H9 (cell line): ENCODE measurements around the gene TVP23B. TPM values are rescaled to one million over a fixed set of nuclear protein-coding genes. Genes with fewer than 3 reads are reported as not detected.
"Not testable (repeated sequence)": the region's sequence is repeated elsewhere in the genome, so short reads cannot be mapped to it uniquely, and the experiment has no call there.

Source experiments
- DNase-seq: peaks from one replicate; pipeline ENCODE4 v3.0.0-alpha.2; 2017
- H2AFZ ChIP-seq: one replicate; pipeline ENCODE4 v1.6.1; 2013; ENCODE audit warnings: mild to moderate bottlenecking, low read length, control low read depth, moderate library complexity
- H2AK5ac ChIP-seq: 2 replicates; pipeline ENCODE4 v1.6.1; 2013; ENCODE audit warnings: low read length, control low read depth, mixed read lengths; ENCODE audit not compliant: insufficient read length
- H2BK120ac ChIP-seq: one replicate; pipeline ENCODE4 v1.6.1; 2013; ENCODE audit warnings: low read depth, mild to moderate bottlenecking, low read length, control low read depth, inconsistent platforms; ENCODE audit not compliant: poor library complexity, severe bottlenecking
- H2BK12ac ChIP-seq: 2 replicates; pipeline ENCODE4 v1.6.1; 2013; ENCODE audit warnings: low read length, control low read depth, mixed read lengths, low read depth; ENCODE audit not compliant: insufficient read length
- H2BK15ac ChIP-seq: 2 replicates; pipeline ENCODE4 v1.6.1; 2013; ENCODE audit warnings: low read depth, low read length, control low read depth
- H2BK20ac ChIP-seq: one replicate; pipeline ENCODE4 v1.6.1; 2013; ENCODE audit warnings: low read depth, mild to moderate bottlenecking, low read length, control low read depth, inconsistent platforms; ENCODE audit not compliant: poor library complexity, severe bottlenecking
- H2BK5ac ChIP-seq: 2 replicates; pipeline ENCODE4 v1.6.1; 2013; ENCODE audit warnings: low read length, control low read depth, mixed read lengths; ENCODE audit not compliant: insufficient read length
- H3K14ac ChIP-seq: 2 replicates; pipeline ENCODE4 v1.6.1; 2013; ENCODE audit warnings: low read length, control low read depth; ENCODE audit not compliant: insufficient read depth
- H3K18ac ChIP-seq: 2 replicates; pipeline ENCODE4 v1.6.1; 2013; ENCODE audit warnings: low read depth, mild to moderate bottlenecking, mixed read lengths, low read length, control low read depth; ENCODE audit not compliant: insufficient read length
- H3K23ac ChIP-seq: 2 replicates; pipeline ENCODE4 v1.6.1; 2013; ENCODE audit warnings: low read length, control low read depth, mixed read lengths, low read depth; ENCODE audit not compliant: insufficient read length
- H3K23me2 ChIP-seq: 2 replicates; pipeline ENCODE4 v1.6.1; 2013; ENCODE audit warnings: low read depth, mild to moderate bottlenecking, mixed read lengths, low read length, control low read depth; ENCODE audit not compliant: insufficient read length, poor library complexity, severe bottlenecking
- H3K27ac ChIP-seq: 2 replicates; pipeline ENCODE4 v1.5.1; 2013; ENCODE audit warnings: low read length, control low read depth, mixed read lengths, low read depth; ENCODE audit not compliant: insufficient read length
- H3K27me3 ChIP-seq: 2 replicates; pipeline ENCODE4 v1.6.1; 2013; ENCODE audit warnings: low read length, control low read depth, inconsistent platforms; ENCODE audit not compliant: insufficient read depth
- H3K4ac ChIP-seq: 2 replicates; pipeline ENCODE4 v1.6.1; 2013; ENCODE audit warnings: low read depth, mild to moderate bottlenecking, control low read depth, inconsistent platforms, low read length, moderate library complexity
- H3K4me1 ChIP-seq: 2 replicates; pipeline ENCODE4 v1.6.1; 2013; ENCODE audit warnings: low read length, control low read depth, inconsistent platforms; ENCODE audit not compliant: insufficient read depth
- H3K4me2 ChIP-seq: 2 replicates; pipeline ENCODE4 v1.6.1; 2013; ENCODE audit warnings: low read length, control low read depth, mixed read lengths; ENCODE audit not compliant: insufficient read length, insufficient read depth
- H3K56ac ChIP-seq: 2 replicates; pipeline ENCODE4 v1.6.1; 2013; ENCODE audit warnings: low read depth, mild to moderate bottlenecking, mixed read lengths, low read length, control low read depth; ENCODE audit not compliant: insufficient read length
- H3K79me1 ChIP-seq: 2 replicates; pipeline ENCODE4 v1.6.1; 2013; ENCODE audit warnings: low read depth, mild to moderate bottlenecking, moderate library complexity, low read length, control low read depth, inconsistent platforms; ENCODE audit not compliant: insufficient read depth, poor library complexity, severe bottlenecking
- H3K79me2 ChIP-seq: 2 replicates; pipeline ENCODE4 v1.6.1; 2013; ENCODE audit warnings: low read length, control low read depth, inconsistent platforms; ENCODE audit not compliant: insufficient read depth
- H3K9ac ChIP-seq: 2 replicates; pipeline ENCODE4 v1.6.1; 2013; ENCODE audit warnings: low read length, control low read depth, mixed read lengths; ENCODE audit not compliant: insufficient read length; ENCODE audit errors: extremely low read depth
- H3K9me3 ChIP-seq: one replicate; pipeline ENCODE4 v1.6.1; 2013; ENCODE audit warnings: low read depth, low read length, inconsistent platforms; ENCODE audit not compliant: control insufficient read depth
- H3T11ph ChIP-seq: one replicate; pipeline ENCODE4 v1.6.1; 2013; ENCODE audit warnings: mild to moderate bottlenecking, low read length, control low read depth, inconsistent platforms
- H4K20me1 ChIP-seq: one replicate; pipeline ENCODE4 v1.6.1; 2013; ENCODE audit not compliant: control insufficient read depth, insufficient read length, insufficient read depth
- H4K5ac ChIP-seq: 2 replicates; pipeline ENCODE4 v1.6.1; 2013; ENCODE audit warnings: low read depth, mild to moderate bottlenecking, mixed read lengths, low read length, control low read depth; ENCODE audit not compliant: insufficient read length
- H4K8ac ChIP-seq: replicated peaks from 2 replicates; pipeline ENCODE4 v1.6.1; 2013; ENCODE audit warnings: low read length, control low read depth, mixed read lengths, low read depth; ENCODE audit not compliant: insufficient read length
- H4K91ac ChIP-seq: 2 replicates; pipeline ENCODE4 v1.6.1; 2013; ENCODE audit warnings: low read depth, mild to moderate bottlenecking, moderate library complexity, mixed read lengths, low read length, control low read depth; ENCODE audit not compliant: insufficient read length
- H3K27ac Mint-ChIP-seq, 3 experiments: 2 replicates in 2 of 3; 3 replicates in 1 of 3; pipeline ENCODE4 v1.8.0; 2020 to 2021; ENCODE audit warnings: mixed read lengths in 3 of 3, mild to moderate bottlenecking in 1 of 3, moderate library complexity in 1 of 3
- H3K27me3 Mint-ChIP-seq: 2 replicates; pipeline ENCODE4 v1.8.0; 2021; ENCODE audit warnings: low read depth, mild to moderate bottlenecking, moderate library complexity, mixed read lengths
- H3K36me3 Mint-ChIP-seq, 3 experiments: 2 replicates in 2 of 3; 3 replicates in 1 of 3; pipeline ENCODE4 v1.8.0; 2020 to 2021; ENCODE audit warnings: low read depth in 3 of 3, mixed read lengths in 3 of 3; ENCODE audit not compliant: insufficient read depth in 1 of 3
- H3K4me1 Mint-ChIP-seq, 2 experiments: 2 replicates each; pipeline ENCODE4 v1.8.0; 2020; ENCODE audit warnings: mixed read lengths in 2 of 2
- H3K4me3 Mint-ChIP-seq, 2 experiments: 2 replicates in 1 of 2; 3 replicates in 1 of 2; pipeline ENCODE4 v1.8.0; 2020 to 2021; ENCODE audit warnings: mild to moderate bottlenecking in 2 of 2, mixed read lengths in 2 of 2, moderate library complexity in 1 of 2
- H3K9me3 Mint-ChIP-seq, 2 experiments: 2 replicates in 1 of 2; 3 replicates in 1 of 2; pipeline ENCODE4 v1.8.0; 2020; ENCODE audit warnings: mild to moderate bottlenecking in 2 of 2, mixed read lengths in 2 of 2, moderate library complexity in 1 of 2
- WGBS: extraction: QIAGEN DNeasy Blood & Tissue Kit; methylation state at CpG from one replicate; pipeline ENCODE4 v1.1.7; 2013; ENCODE audit warnings: missing lambda C conversion rate, low lambda C conversion rate, mixed read lengths; ENCODE audit not compliant: insufficient read length; ENCODE audit errors: extremely low coverage; 5-methylcytosine and 5-hydroxymethylcytosine counted together
- total RNA-seq: library from RNA; stranded (reverse); gene quantifications from 2 replicates; pipeline ENCODE4 v1.2.1, GENCODE V29; 2021

The TVP23B gene
- total RNA-seq, 1 experiment from 2014 or later: 20.5 TPM

- H3K14ac ChIP-seq, H3K4me1 ChIP-seq, H2AK5ac ChIP-seq, H3K79me1 ChIP-seq, H4K91ac ChIP-seq, H3K79me2 ChIP-seq, H3K27ac Mint-ChIP-seq, H3K23ac ChIP-seq, H3K27me3 ChIP-seq, H3K18ac ChIP-seq, H3K9me3 ChIP-seq, DNase-seq, H3K4me2 ChIP-seq, H3K56ac ChIP-seq, H3K9me3 Mint-ChIP-seq, H3T11ph ChIP-seq, H2BK120ac ChIP-seq, H2BK20ac ChIP-seq, H3K23me2 ChIP-seq, H3K4me3 Mint-ChIP-seq, H3K27ac ChIP-seq, H4K20me1 ChIP-seq, H3K27me3 Mint-ChIP-seq, H3K4ac ChIP-seq, H4K8ac ChIP-seq, H2AFZ ChIP-seq, H3K9ac ChIP-seq, H2BK12ac ChIP-seq, H2BK15ac ChIP-seq, H3K4me1 Mint-ChIP-seq, H3K36me3 Mint-ChIP-seq, H4K5ac ChIP-seq, H2BK5ac ChIP-seq: not testable (repeated sequence)
- no CpG with 5 or more reads among the region's 1 CpG for WGBS
Measured at GRCh38 chr17:18827613-18828012, 46.6 kb downstream of the TVP23B start.
